Right renal cortex interstitium (tissue), 3 donors: ENCODE results near the gene MPPE1. TPM values are rescaled to one million over a fixed set of nuclear protein-coding genes. Genes with fewer than 3 reads are reported as not detected.

ENCODE experiments used
- DNase-seq, 3 donors: peaks; one replicate each; pipeline ENCODE4 v3.0.0-alpha.2; 2013; ENCODE audit warnings: low read depth in 3 of 3, low spot score in 2 of 3
- polyA plus RNA-seq, 3 donors: library from polyadenylated mRNA; unstranded; fragments of 120-200 nt; gene quantifications; one replicate each; pipeline ENCODE4 v1.2.1, GENCODE V29; 2013; ENCODE audit not compliant: insufficient read length in 3 of 3

MPPE1 gene
- polyA plus RNA-seq, 3 donors, result 38.4 to 47.2 (median 43.3) TPM

GRCh38 chr18:11885278-11885947 lies 22.7 kb downstream of the MPPE1 start:
- no peak for DNase-seq

DNA sequence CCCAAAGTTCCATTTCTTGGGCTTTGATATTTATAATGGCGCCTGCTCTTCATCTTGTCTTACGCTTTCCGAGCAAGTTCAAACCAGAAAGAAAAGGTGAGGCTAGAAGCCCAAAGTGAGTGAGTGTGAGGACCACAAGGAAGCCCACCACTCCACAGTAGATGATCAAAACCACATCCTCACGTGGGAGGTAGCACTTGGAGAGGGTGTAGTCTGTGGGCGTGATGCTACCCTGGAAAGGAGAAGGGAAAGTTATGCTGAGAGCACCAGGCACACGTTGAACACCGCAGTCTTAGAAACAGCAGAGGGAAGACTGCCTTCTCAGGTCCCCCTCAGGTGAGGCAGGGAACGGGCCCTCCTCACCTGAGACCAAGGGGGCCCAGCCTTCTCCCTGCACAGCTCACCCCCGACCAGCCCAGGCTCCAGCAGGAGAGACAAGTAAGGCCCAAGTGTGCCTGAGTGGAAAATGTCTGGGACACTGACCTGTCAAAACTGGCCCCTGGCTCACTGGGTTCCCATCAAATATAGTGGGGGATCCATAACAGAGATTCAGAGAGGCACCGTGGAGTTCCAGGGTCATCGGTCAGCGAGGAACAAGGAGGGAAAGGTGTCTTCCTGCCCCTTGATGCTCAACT lies 23.6 kb downstream of the MPPE1 start:
- DNase-seq, result no peak

- no peak for DNase-seq
Measured at GRCh38 chr18:11883153-11883552, 25.0 kb downstream of the MPPE1 start.

GRCh38 chr18:11882636-11883035 lies 25.5 kb downstream of the MPPE1 start:
- no peak for DNase-seq

DNA sequence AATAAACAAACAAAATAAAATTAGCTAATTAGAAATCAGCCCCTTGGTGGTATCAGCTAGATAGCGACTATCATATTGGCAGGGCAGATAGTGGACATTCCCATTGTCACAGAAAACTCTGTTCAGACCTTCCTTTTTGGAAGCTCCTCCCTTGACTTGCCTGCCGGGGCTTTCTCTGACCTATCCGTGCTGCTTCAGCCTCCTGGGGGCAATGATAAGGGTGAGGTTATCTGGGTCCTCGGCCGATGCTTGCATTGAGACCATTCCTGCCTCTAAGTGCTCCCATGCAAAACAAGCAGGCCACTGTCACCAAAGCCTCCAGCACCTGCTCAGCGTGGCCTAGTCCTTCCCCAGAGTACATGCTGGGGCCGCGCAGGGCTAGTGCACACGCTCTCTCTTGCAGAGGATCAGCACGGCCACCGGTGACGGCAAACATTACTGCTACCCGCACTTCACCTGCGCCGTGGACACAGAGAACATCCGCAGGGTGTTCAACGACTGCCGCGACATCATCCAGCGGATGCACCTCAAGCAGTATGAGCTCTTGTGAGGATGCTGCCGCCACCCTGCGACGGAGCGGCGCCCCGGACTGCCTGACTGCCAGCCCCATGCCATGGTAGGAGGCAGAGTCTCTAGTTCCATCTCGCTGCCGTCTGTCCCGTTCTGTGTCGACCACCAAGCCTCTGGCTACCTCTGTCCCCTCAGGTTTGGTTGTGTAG lies 27.4 kb downstream of the MPPE1 start:
- DNase-seq, result no peak

GRCh38 chr18:11877497-11878135 lies 30.5 kb downstream of the MPPE1 start:
- DNase-seq, result no peak

- DNase-seq, result no peak
Measured at GRCh38 chr18:11874676-11875075, 33.4 kb downstream of the MPPE1 start.

- DNase-seq, result no peak
Measured at GRCh38 chr18:11873670-11874340, 34.3 kb downstream of the MPPE1 start.

DNA sequence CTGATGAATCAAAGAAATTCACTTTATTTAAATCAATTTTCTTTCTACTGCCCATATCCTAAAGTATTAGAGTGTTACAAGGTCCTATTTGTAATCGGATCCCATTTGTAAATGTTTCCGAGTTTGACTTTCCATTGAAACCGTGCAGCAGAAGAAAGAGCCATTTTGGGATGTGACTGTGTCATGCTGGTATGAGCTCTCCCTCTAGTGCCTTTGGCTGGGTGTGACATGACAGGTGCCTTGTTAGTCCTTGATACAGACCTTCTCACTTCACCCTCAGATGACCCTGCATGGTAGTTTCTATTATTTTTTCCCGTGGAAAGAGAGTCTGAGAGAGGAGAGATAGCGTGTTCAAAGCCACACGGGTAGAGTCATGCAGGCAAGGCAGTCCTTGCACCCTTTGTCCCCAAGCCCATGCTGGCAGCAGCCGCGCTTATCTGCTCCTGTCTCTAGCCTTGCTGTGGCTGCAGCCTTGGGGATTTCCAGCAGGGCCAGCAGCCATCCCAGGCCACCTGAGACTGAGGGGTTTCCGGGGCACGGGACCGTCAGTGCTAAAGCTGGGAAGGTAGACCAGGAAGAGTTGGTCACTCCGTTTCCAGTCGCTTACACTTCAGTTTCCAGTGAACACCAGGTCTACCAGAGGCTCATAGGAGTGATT lies 35.5 kb downstream of the MPPE1 start:
- DNase-seq, result no peak

- DNase-seq, result no peak
Measured at GRCh38 chr18:11871501-11871900, 36.6 kb downstream of the MPPE1 start.

DNA sequence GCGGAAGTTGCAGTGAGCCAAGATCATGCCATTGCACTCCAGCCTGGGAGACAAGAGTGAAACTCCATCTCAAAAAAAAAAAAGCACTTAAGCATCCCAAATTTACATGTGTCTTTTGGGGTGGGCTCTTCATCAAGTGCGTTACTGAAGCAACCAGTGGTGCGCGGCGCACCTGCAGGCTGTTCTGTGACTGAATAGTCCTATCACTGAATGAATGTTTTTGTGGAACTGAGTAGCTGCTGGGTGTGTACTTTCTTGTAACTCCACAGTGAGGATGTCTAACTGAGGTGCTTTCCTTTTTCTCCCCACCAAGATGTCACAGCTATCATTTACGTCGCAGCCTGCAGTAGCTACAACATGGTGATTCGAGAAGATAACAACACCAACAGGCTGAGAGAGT lies 39.9 kb downstream of the MPPE1 start:
- no peak for DNase-seq

- no peak for DNase-seq
Measured at GRCh38 chr18:11866764-11867163, 41.4 kb downstream of the MPPE1 start.

- no peak for DNase-seq
Measured at GRCh38 chr18:11866329-11866728, 41.8 kb downstream of the MPPE1 start.

DNA sequence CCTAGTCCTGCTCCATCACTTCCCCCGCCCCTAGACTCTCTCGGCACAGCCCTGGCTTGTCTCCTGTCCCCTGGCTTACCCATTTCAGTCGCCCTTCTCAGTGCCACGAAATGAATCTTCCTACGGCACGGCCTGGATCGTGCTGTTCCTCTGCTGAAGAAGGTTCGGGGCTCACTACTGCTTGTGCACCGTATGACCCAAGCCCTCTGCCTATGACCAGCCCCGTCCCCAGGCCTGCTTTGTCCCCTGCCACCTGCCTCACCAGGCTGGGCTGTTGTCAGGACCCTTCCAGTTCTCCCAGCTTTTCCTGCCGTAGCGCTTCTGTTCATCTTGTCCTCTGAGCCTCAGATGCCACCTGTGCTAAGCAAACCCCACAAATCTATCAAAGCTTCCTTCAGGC lies 43.0 kb downstream of the MPPE1 start:
- no peak for DNase-seq

DNA sequence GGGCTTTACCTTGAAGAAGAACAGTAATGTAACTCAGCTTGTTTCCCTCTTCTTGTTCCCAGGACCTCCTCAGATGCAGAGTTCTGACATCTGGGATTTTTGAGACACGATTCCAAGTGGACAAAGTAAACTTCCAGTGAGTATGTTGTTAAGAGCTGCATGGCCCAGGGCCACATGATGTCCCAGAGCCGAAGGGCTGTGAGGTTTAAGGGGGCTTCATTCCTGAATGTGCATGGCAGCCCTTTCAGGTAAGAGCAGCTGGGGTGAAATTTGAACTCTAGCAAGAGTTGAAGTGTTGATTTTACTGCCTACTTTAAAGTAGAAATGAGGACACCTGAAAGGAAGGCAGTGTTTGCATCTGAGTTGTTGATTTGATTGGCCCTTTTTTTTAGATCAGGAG lies 43.6 kb downstream of the MPPE1 start:
- no peak for DNase-seq

DNA sequence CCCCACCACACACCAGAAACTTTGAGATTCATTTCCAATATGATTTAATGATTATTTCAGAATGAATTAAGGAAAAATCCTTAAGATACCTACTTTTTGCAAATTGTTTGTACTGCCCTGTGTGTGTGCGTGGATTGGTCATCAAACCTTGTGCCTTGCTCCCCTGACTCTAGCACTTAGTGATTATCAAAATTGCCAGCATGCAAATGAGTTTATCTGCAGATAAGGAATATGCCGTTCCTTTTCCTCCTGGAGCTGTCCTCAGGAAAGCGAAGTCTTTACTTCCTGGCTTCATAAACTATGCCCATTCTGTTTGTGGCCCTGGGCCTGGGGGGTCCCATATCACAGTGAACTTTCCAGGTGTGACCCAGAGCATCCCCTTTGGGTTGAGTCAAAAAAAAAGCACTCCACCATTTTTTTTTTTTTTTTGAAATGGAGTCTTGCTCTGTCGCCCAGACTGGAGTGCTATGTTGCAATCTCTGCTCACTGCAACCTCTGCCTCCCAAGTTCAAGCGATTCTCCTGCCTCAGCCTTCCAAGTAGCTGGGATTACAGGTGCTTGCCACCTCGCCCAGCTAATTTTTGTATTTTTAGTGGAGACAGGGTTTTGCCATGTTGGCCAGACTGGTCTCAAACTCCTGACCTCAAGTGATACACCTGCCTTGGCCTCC lies 45.5 kb downstream of the MPPE1 start:
- DNase-seq, result no peak

DNA sequence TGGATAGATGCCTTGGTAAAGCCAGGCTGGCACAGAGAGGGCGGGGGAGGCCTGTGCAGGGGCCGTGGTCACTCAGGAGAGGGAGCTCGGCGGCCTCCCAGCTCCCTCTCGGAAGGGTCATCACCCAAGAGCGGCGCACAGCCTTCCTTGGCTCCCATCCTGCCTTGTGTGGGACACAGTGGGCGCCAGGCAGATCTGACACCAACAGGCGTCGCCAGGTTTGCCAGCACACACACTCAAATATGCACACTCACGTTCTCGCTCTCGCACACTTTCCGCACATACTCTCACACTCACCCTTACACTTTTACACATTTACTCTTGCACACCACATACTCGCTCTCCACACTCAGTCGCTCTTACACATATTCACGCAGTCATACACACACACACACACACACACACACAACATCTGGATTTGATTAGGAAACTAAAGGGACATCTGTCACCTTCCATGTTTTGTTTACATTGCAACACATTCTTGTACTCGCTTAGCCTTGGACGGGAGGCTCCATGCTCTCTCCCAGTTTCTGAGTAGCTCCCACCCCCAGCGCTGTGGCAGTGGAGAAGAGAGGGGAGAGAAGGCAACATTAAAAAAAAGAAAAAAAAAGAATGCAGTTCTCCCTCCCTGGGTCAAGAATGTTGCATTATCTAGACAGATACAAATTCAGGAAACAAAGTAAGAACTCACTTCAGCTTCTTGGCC lies 46.4 kb downstream of the MPPE1 start:
- no peak for DNase-seq

DNA sequence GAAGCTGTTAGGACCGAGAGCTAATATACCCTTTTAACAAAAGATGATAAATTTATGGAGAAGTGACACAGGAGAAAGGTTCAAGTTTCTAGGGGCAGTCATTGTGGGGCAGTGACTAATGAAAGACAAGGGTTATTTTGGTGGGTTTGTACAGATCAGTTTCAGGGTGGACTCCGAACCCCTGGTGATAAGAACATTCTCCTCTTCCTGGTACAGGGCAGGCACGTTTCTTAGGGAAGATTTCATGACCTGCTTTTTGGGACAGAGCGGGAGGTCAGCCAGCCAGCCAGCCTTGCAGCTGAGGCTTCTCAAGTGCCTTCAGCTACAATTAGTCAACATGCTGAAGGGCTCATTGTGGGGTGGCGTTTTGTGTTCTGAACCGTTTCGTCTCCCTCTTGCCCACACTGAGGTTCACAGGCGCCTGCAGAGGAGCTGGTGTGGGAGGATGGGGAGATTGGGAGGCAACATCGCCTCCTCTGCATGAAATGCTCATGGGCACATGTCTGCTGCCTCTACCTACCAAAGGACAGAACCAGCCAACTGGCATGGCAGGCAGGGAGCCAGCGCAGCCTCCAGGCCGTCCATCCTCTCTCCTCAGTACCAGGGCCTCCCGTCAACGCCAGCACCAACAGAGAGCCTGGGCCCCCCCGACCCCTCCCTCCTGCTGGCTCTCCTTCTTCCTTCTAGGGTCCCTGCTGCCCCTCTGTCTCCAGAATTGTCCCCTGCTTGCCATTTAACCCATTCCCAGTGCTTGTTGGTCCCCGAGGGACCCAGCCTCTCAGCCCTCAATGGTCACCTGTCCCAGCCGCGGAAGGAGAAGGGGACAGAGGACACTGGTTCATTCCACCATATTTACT lies 47.3 kb downstream of the MPPE1 start:
- DNase-seq, result no peak
